HepG2 (cell line): ENCODE data around the gene ASB14. TPM values are rescaled to one million over a fixed set of nuclear protein-coding genes. Genes with fewer than 3 reads are reported as not detected.
A peak's percentile ranks its signal among the peaks of the same experiment; 100 is the strongest.

ENCODE experiments used
- AGO1 ChIP-seq: fragments of 200-400 bp; formaldehyde crosslinking; IDR thresholded peaks from 2 replicates; pipeline ENCODE4 v1.6.1; 2017; ENCODE audit warnings: mild to moderate bottlenecking, low read depth, low read length, moderate library complexity; ENCODE audit not compliant: poor library complexity, severe bottlenecking
- ATM ChIP-seq: fragments of 450-650 bp; IDR thresholded peaks from 2 replicates; pipeline ENCODE4 v1.7.1; 2017; ENCODE audit warnings: mild to moderate bottlenecking, borderline replicate concordance
- BRD4 ChIP-seq: sonication (generic); formaldehyde crosslinking; IDR thresholded peaks from 2 replicates; pipeline ENCODE4 v1.4.0; 2020; ENCODE audit warnings: missing genetic modification reagents
- CCAR2 ChIP-seq: fragments of 200-400 bp; formaldehyde crosslinking; optimal IDR thresholded peaks from 2 replicates; pipeline ENCODE3; 2018; ENCODE audit warnings: low read depth, mild to moderate bottlenecking, low read length, moderate library complexity
- FOXA1 ChIP-seq, 2 experiments: fragments of 450-650 bp in 1 of 2; sonication (generic) in 1 of 2; formaldehyde crosslinking in 1 of 2; IDR thresholded peaks; 2 replicates each; pipeline versions ENCODE4 v1.4.0 to v1.6.1; 2016 to 2020; ENCODE audit warnings: missing genetic modification reagents in 1 of 2
- GATA4 ChIP-seq: sonication (generic); IDR thresholded peaks from 2 replicates; pipeline ENCODE4 v1.6.1; 2016; ENCODE audit warnings: antibody characterized with exemption, low read depth, borderline replicate concordance
- GLI4 ChIP-seq: sonication (generic); formaldehyde crosslinking; IDR thresholded peaks from 2 replicates; pipeline ENCODE4 v1.5.1; 2020; ENCODE audit warnings: missing genetic modification reagents, mild to moderate bottlenecking, moderate library complexity, borderline replicate concordance
- SOX6 ChIP-seq, 2 experiments: fragments of 450-650 bp in 1 of 2; sonication (generic) in 1 of 2; formaldehyde crosslinking in 1 of 2; IDR thresholded peaks; 2 replicates each; pipeline versions ENCODE4 v1.4.0 to v1.6.1; 2017 to 2020; ENCODE audit warnings: antibody characterized with exemption in 1 of 2, mild to moderate bottlenecking in 1 of 2, missing genetic modification reagents in 1 of 2
- WIZ ChIP-seq: sonication (generic); formaldehyde crosslinking; IDR thresholded peaks from 2 replicates; pipeline ENCODE4 v1.5.1; 2020; ENCODE audit warnings: mild to moderate bottlenecking, missing genetic modification reagents
- ZNF230 ChIP-seq: sonication (generic); formaldehyde crosslinking; IDR thresholded peaks from 2 replicates; pipeline ENCODE4 v1.4.0; 2020; ENCODE audit warnings: mild to moderate bottlenecking, missing genetic modification reagents
- ZNF678 ChIP-seq: sonication (generic); formaldehyde crosslinking; IDR thresholded peaks from 2 replicates; pipeline ENCODE4 v1.4.0; 2020; ENCODE audit warnings: mild to moderate bottlenecking, missing genetic modification reagents
- ZNF781 ChIP-seq: sonication (generic); formaldehyde crosslinking; IDR thresholded peaks from 2 replicates; pipeline ENCODE4 v1.5.1; 2020; ENCODE audit warnings: borderline replicate concordance, mild to moderate bottlenecking, missing genetic modification reagents; ENCODE audit errors: not compliant biosample characterization
- polyA plus RNA-seq, 8 experiments: library from polyadenylated mRNA; depleted of rRNA in 3 of 8; stranded (reverse) in 7 of 8; unstranded in 1 of 8; fragments of >200 nt; fragmentation: Illumina TruSeq in 4 of 8; extraction: Trizol in 4 of 8; gene quantifications; 2 replicates each; pipeline versions ENCODE4 v1.2.1 to v1.2.3, GENCODE V29; 2011 to 2016; ENCODE audit warnings: low read depth in 4 of 8, missing spikeins in 1 of 8, mixed read lengths in 1 of 8; ENCODE audit not compliant: insufficient read depth in 1 of 8
- total RNA-seq, 5 experiments: library from RNA; depleted of rRNA; stranded (reverse); fragments of >200 nt; fragmentation: Illumina TruSeq; extraction: Trizol; gene quantifications; 2 replicates each; pipeline ENCODE4 v1.2.3, GENCODE V29; 2016; ENCODE audit warnings: low read depth in 1 of 5
- TF ChIP-seq, protein P1 (sequence below): sonication (generic); formaldehyde crosslinking; IDR thresholded peaks from 2 replicates; pipeline ENCODE4 v1.9.0; 2021; ENCODE audit warnings: missing genetic modification reagents, borderline replicate concordance
- TF ChIP-seq, protein P2 (sequence below): sonication (generic); formaldehyde crosslinking; IDR thresholded peaks from 2 replicates; pipeline ENCODE4 v1.5.0; 2020; ENCODE audit warnings: mild to moderate bottlenecking, missing genetic modification reagents, borderline replicate concordance
- TF ChIP-seq, protein P3 (sequence below): sonication (generic); formaldehyde crosslinking; IDR thresholded peaks from 2 replicates; pipeline ENCODE4 v1.4.0; 2020; ENCODE audit warnings: mild to moderate bottlenecking, missing genetic modification reagents, borderline replicate concordance
- TF ChIP-seq, protein P4 (sequence below): sonication (generic); formaldehyde crosslinking; IDR thresholded peaks from 2 replicates; pipeline ENCODE4 v1.4.0; 2020; ENCODE audit warnings: mild to moderate bottlenecking, low read depth, missing genetic modification reagents

Gene ASB14
- total and polyA plus RNA-seq, 2 of the 13 experiments (the other 11 are each of a cell fraction or from before 2014, with no cell fraction given), result not detected

DNA sequence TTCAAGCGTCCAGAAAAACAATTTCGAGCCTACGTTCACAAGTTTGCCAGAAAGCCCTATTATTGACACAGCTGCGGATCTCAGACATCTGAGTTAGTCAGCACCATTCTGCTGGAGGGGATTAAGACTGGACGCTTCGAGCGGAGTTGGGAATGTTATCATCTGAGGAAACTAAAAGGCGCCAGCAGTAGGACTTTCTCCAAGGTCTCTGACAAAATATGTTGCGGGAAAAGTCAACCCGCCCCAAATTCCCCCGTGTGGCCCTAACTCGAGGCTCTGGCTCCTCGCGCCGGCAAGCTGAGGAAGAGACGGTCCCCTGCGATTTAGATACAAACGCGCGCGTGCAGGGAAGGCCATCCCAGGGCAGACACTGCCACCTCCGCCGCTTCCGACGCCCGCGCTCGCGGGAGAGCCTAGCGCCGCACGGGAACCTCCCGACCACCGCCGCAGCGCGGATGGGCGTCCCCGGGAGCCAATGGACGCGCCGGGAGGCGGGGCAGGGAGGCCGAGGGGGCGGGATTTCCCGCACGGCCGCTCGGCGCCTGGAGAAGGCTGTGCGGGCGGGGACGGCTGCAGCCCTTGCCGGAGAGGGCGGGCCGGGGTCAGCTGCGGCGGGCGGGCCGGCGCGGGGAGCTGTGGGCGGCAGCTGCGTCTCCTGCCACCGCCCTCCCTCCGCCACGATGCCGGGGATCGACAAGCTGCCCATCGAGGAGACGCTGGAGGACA, 65.1 kb downstream of the ASB14 start, which contains the start of gene APPL1 (continued):
- TF ChIP-seq, protein P1, sequence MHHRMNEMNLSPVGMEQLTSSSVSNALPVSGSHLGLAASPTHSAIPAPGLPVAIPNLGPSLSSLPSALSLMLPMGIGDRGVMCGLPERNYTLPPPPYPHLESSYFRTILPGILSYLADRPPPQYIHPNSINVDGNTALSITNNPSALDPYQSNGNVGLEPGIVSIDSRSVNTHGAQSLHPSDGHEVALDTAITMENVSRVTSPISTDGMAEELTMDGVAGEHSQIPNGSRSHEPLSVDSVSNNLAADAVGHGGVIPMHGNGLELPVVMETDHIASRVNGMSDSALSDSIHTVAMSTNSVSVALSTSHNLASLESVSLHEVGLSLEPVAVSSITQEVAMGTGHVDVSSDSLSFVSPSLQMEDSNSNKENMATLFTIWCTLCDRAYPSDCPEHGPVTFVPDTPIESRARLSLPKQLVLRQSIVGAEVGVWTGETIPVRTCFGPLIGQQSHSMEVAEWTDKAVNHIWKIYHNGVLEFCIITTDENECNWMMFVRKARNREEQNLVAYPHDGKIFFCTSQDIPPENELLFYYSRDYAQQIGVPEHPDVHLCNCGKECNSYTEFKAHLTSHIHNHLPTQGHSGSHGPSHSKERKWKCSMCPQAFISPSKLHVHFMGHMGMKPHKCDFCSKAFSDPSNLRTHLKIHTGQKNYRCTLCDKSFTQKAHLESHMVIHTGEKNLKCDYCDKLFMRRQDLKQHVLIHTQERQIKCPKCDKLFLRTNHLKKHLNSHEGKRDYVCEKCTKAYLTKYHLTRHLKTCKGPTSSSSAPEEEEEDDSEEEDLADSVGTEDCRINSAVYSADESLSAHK (CRISPR knock-in tag), result no peak
- TF ChIP-seq ZNF230 (peak; percentile 95), ZNF781 (CRISPR knock-in tag) (no peak), SOX6 (IDR thresholded peaks at IDR 0.05) (no peak), SOX6 (CRISPR knock-in tag; IDR thresholded peaks at IDR 0.05) (peak; percentile 39; the same call in 1 of the 2 replicates), ATM (no peak), WIZ (no peak), BRD4 (peak; percentile 21; the same call in 1 of the 2 replicates), ZNF678 (CRISPR knock-in tag) (0 out of 2 replicates have a peak, but pooled peaks have one; percentile 58), GATA4 (peak; percentile 53; the same call in 1 of the 2 replicates), CCAR2 (no peak), FOXA1 (IDR thresholded peaks at IDR 0.05) (no peak), FOXA1 (CRISPR knock-in tag; IDR thresholded peaks at IDR 0.05) (no peak; the same call in 1 of the 2 replicates), AGO1 (no peak), GLI4 (CRISPR knock-in tag) (peak; percentile 77; the same call in 1 of the 2 replicates)
- TF ChIP-seq, protein P2, sequence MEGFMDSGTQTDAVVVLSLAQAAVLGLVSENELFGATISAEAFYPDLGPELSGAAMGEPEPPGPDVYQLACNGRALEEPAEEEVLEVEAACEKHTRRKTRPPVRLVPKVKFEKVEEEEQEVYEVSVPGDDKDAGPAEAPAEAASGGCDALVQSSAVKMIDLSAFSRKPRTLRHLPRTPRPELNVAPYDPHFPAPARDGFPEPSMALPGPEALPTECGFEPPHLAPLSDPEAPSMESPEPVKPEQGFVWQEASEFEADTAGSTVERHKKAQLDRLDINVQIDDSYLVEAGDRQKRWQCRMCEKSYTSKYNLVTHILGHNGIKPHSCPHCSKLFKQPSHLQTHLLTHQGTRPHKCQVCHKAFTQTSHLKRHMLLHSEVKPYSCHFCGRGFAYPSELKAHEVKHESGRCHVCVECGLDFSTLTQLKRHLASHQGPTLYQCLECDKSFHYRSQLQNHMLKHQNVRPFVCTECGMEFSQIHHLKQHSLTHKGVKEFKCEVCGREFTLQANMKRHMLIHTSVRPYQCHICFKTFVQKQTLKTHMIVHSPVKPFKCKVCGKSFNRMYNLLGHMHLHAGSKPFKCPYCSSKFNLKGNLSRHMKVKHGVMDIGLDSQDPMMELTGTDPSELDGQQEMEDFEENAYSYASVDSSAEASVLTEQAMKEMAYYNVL (CRISPR knock-in tag), result peak; percentile 43; the same call in 1 of the 2 replicates
- TF ChIP-seq, protein P3, sequence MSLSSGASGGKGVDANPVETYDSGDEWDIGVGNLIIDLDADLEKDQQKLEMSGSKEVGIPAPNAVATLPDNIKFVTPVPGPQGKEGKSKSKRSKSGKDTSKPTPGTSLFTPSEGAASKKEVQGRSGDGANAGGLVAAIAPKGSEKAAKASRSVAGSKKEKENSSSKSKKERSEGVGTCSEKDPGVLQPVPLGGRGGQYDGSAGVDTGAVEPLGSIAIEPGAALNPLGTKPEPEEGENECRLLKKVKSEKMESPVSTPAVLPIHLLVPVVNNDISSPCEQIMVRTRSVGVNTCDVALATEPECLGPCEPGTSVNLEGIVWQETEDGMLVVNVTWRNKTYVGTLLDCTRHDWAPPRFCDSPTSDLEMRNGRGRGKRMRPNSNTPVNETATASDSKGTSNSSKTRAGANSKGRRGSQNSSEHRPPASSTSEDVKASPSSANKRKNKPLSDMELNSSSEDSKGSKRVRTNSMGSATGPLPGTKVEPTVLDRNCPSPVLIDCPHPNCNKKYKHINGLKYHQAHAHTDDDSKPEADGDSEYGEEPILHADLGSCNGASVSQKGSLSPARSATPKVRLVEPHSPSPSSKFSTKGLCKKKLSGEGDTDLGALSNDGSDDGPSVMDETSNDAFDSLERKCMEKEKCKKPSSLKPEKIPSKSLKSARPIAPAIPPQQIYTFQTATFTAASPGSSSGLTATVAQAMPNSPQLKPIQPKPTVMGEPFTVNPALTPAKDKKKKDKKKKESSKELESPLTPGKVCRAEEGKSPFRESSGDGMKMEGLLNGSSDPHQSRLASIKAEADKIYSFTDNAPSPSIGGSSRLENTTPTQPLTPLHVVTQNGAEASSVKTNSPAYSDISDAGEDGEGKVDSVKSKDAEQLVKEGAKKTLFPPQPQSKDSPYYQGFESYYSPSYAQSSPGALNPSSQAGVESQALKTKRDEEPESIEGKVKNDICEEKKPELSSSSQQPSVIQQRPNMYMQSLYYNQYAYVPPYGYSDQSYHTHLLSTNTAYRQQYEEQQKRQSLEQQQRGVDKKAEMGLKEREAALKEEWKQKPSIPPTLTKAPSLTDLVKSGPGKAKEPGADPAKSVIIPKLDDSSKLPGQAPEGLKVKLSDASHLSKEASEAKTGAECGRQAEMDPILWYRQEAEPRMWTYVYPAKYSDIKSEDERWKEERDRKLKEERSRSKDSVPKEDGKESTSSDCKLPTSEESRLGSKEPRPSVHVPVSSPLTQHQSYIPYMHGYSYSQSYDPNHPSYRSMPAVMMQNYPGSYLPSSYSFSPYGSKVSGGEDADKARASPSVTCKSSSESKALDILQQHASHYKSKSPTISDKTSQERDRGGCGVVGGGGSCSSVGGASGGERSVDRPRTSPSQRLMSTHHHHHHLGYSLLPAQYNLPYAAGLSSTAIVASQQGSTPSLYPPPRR, result peak; percentile 73; the same call in 1 of the 2 replicates
- TF ChIP-seq, protein P4, sequence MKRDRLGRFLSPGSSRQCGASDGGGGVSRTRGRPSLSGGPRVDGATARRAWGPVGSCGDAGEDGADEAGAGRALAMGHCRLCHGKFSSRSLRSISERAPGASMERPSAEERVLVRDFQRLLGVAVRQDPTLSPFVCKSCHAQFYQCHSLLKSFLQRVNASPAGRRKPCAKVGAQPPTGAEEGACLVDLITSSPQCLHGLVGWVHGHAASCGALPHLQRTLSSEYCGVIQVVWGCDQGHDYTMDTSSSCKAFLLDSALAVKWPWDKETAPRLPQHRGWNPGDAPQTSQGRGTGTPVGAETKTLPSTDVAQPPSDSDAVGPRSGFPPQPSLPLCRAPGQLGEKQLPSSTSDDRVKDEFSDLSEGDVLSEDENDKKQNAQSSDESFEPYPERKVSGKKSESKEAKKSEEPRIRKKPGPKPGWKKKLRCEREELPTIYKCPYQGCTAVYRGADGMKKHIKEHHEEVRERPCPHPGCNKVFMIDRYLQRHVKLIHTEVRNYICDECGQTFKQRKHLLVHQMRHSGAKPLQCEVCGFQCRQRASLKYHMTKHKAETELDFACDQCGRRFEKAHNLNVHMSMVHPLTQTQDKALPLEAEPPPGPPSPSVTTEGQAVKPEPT (CRISPR knock-in tag), result no peak
